Thoracic aorta (tissue), 2 donors: ENCODE results near the gene LMX1B. TPM values are rescaled to one million over a fixed set of nuclear protein-coding genes. Genes with fewer than 3 reads are reported as not detected.

Source experiments
- ATAC-seq: fragments of 150-250 bp; one replicate; pipeline ENCODE4 v1.8.0; 2017; ENCODE audit warnings: low read depth; ENCODE audit not compliant: insufficient number of reproducible peaks, low FRiP score
- DNase-seq: peaks from one replicate; pipeline ENCODE4 v3.0.0-alpha.2; 2020; ENCODE audit warnings: low spot score
- H3K27ac ChIP-seq, 2 donors: fragments of 200-600 bp; sonication (generic); 1 replicate in 1 of 2; 2 replicates in 1 of 2; pipeline ENCODE4 v1.5.1; 2016; ENCODE audit warnings: mild to moderate bottlenecking in 2 of 2, moderate library complexity in 2 of 2
- H3K27me3 ChIP-seq: fragments of 200-600 bp; sonication (generic); replicated peaks from 2 replicates; pipeline ENCODE4 v1.6.0; 2016; ENCODE audit warnings: mild to moderate bottlenecking; ENCODE audit not compliant: insufficient read depth
- H3K36me3 ChIP-seq: fragments of 200-600 bp; sonication (generic); one replicate; pipeline ENCODE4 v1.5.1; 2016
- H3K4me1 ChIP-seq, 2 donors: fragments of 200-600 bp; sonication (generic); 1 replicate in 1 of 2; 2 replicates in 1 of 2; pipeline versions ENCODE4 v1.5.1 to v1.6.0; 2016; ENCODE audit warnings: low read depth in 2 of 2, mild to moderate bottlenecking in 1 of 2; ENCODE audit not compliant: control insufficient read depth in 1 of 2
- H3K4me3 ChIP-seq: fragments of 200-600 bp; sonication (generic); 2 replicates; pipeline ENCODE4 v1.5.1; 2016; ENCODE audit warnings: mild to moderate bottlenecking
- H3K9me3 ChIP-seq: fragments of 200-600 bp; sonication (generic); 2 replicates; pipeline ENCODE4 v1.5.1; 2016
- total RNA-seq, 2 donors: library from RNA; depleted of rRNA; stranded (reverse); fragments of >200 nt; gene quantifications; one replicate each; pipeline versions ENCODE4 v1.1.0 to v1.2.3, GENCODE V29; 2016
- TF ChIP-seq, protein P1 (sequence below): fragments of 200-600 bp; sonication (generic); IDR thresholded peaks from one replicate; pipeline ENCODE4 v1.5.1; 2019; ENCODE audit warnings: antibody characterized with exemption

The LMX1B gene
- total RNA-seq, 2 donors from 2014 or later = not detected

GRCh38 chr9:126621919-126622735 is 8.4 kb downstream of the LMX1B start:
- DNase-seq (no peak), ATAC-seq (no peak)
- H3K36me3 ChIP-seq = no peaks in the 10 kb centered on the region
- no peak overlapping the region for H3K4me3 ChIP-seq
- H3K9me3 ChIP-seq = no peaks in the 10 kb centered on the region
- TF ChIP-seq, protein P1, sequence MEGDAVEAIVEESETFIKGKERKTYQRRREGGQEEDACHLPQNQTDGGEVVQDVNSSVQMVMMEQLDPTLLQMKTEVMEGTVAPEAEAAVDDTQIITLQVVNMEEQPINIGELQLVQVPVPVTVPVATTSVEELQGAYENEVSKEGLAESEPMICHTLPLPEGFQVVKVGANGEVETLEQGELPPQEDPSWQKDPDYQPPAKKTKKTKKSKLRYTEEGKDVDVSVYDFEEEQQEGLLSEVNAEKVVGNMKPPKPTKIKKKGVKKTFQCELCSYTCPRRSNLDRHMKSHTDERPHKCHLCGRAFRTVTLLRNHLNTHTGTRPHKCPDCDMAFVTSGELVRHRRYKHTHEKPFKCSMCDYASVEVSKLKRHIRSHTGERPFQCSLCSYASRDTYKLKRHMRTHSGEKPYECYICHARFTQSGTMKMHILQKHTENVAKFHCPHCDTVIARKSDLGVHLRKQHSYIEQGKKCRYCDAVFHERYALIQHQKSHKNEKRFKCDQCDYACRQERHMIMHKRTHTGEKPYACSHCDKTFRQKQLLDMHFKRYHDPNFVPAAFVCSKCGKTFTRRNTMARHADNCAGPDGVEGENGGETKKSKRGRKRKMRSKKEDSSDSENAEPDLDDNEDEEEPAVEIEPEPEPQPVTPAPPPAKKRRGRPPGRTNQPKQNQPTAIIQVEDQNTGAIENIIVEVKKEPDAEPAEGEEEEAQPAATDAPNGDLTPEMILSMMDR = no peak
- peaks cover 32% of the 10 kb centered on the region for H3K27me3 ChIP-seq
- H3K27ac ChIP-seq = no peak overlapping the region
- peaks cover 0 to 14% of the 10 kb centered on the region in 2 donors for H3K4me1 ChIP-seq

GRCh38 chr9:126623314-126623666 is 9.6 kb downstream of the LMX1B start:
- peaks cover 32% of the 10 kb centered on the region for H3K27me3 ChIP-seq
- H3K4me1 ChIP-seq = peaks cover 0 to 14% of the 10 kb centered on the region in 2 donors
- H3K9me3 ChIP-seq = no peaks in the 10 kb centered on the region
- DNase-seq (no peak), ATAC-seq (no peak)
- no peak overlapping the region for H3K27ac ChIP-seq
- no peaks in the 10 kb centered on the region for H3K36me3 ChIP-seq
- no peak overlapping the region for H3K4me3 ChIP-seq
- TF ChIP-seq, protein P1 = no peak

GRCh38 chr9:126623667-126624478 is 10.1 kb downstream of the LMX1B start:
- H3K27me3 ChIP-seq = peaks cover 32% of the 10 kb centered on the region
- DNase-seq (no peak), ATAC-seq (no peak)
- H3K36me3 ChIP-seq = no peaks in the 10 kb centered on the region
- no peak overlapping the region for H3K27ac ChIP-seq
- TF ChIP-seq, protein P1 = no peak
- H3K4me3 ChIP-seq = no peak overlapping the region
- H3K4me1 ChIP-seq = peaks cover 0 to 14% of the 10 kb centered on the region in 2 donors
- no peaks in the 10 kb centered on the region for H3K9me3 ChIP-seq

DNA sequence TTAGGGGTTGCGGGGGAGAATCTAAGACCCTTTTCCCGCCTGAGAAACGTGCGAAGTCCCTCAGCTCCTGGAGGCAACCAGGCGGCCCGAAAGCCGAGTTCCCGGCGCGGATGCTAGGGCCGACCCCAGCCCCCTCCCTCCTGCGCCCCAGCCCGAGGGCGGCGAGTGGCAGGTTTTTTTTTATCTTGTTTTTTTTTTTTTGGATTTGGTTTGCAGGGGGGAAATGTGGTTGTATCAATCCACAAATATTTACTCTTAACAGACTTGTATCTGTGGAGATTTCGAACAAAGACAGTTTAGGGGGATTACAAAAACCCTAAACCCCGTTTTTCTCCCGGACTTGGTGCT is 10.7 kb downstream of the LMX1B start:
- Histone ChIP-seq H3K27me3 (peaks cover 29% of the 10 kb centered on the region), H3K4me3 (no peak overlapping the region), H3K9me3 (no peaks in the 10 kb centered on the region), H3K27ac (no peak overlapping the region), H3K36me3 (no peaks in the 10 kb centered on the region), H3K4me1 (peaks cover 0 to 14% of the 10 kb centered on the region in 2 donors)
- TF ChIP-seq, protein P1 = no peak
- ATAC-seq = no peak
- no peak for DNase-seq

GRCh38 chr9:126624912-126625311 is 11.2 kb downstream of the LMX1B start:
- Histone ChIP-seq H3K27ac (no peak overlapping the region), H3K4me3 (no peak overlapping the region), H3K36me3 (no peaks in the 10 kb centered on the region), H3K9me3 (no peaks in the 10 kb centered on the region), H3K27me3 (peaks cover 27% of the 10 kb centered on the region), H3K4me1 (peaks cover 0 to 14% of the 10 kb centered on the region in 2 donors)
- DNase-seq = no peak
- no peak for ATAC-seq
- TF ChIP-seq, protein P1 = no peak
